ENCODE results near the gene CHIA.
A peak's percentile ranks its signal among the peaks of the same experiment; 100 is the strongest.

The CHIA gene

DNA sequence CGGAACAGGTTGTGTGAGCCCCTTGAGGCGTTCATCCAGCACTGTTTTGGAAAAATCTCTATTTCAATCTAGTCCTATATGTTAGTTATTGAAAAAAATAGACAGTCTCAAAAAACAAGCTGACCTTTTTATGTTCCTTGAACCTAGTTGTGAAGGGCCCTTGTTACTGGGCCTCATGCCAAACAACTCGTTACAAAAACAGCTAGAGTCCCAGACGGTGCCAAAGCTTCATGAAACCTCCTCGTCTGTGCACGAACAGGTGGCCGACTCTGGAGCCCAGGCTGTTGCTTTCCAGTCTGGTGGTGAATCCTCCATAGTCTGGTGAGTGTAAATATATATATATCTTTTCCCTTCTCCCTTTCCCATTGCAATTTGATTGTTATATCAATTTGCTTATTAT, at the start of gene CHIA:
Gene CHIA, plus strand, starts transcription at position 222 of the 400 bp plus-strand sequence. CDS start 19,617 bp downstream, outside the sequence.
- no peak for DNase-seq

DNA sequence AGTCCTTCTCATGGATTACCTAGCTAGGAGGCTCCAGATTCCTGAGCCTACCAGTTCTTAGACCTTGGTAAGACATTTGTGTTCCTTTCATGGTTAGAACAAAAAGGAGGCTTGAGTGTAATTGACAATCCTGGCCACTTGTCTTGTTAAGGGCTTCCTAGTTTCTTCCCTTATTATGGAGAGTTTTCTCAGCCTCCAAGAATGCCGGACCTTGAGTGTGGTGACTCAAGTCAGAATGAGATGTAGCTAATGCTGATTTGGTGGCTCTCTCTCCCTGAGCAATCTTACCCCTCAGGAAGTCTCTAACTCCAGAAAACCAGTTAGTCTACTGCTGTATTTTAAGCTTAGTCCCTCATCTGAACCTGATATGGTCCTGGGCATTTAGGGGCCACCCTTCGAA, 48.9 kb upstream of the CHIA start:
- no peak for DNase-seq

DNA sequence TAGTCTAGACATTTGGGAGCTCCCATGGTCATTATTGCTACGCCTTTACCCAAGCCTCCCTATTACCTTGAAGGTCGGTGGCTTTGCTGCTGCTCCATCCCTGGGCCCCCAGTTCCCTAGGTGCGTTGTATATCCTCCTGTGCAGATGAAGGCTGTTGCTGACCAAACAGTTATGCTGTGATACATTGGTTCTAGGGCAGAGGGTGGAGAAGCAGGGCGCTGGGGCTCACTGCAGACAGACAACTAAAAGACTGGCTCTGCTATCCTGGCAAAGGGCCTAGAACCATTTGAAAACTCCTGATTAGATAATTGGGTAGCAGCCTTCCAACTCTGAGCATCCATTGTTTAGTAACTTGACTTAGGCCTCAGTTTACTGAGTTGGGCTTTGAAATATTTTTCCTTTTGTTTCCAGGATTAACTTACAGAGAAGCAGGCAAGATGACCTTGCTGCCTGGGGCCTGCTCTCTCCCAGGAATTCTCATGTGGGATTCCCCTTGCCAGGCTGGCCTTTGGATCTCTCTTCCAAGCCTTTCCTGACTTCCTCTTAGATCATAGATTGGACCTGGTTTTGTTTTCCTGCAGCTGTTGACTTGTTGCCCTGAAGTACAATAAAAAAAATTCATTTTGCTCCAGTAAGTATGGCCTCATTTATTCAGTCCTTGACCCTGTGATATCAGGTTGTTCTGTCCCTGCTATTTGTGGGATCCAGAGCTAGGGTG, 47.7 kb upstream of the CHIA start:
- DNase-seq = peak; percentile 87 to 88

DNA sequence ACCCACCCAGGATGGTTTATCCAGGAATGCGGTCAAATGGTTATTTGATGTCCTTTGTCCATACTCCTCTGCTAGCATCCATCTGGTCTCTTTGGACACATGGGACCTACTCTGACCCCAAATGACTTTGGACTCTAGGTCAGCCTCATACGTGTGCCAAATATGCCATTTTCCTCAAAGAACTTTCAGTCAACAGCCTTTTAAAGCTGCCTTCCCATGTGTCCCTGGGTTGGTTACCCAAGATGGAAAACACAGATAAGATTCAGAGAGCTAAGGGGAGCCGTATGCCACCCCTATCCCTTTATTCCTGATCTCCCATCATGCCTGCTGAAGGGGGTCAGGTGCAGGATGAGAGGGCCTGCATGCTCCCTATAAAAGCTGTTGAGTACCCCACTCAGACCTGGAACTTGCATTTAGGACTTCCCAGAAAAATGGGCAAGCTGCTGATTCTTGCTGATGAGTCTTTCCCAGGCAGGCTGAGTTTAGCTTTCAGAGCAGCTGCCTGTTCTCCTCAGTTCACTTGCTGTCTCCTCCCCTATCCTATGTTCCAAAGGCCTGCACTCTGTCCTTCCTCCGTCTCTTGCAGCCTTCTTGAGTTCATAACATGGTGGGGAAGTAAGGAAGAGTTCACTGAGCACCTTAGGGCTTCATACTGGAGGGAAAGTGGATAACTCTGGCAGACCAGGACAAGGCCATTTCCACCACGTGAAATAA, 43.4 kb upstream of the CHIA start:
- no peak for DNase-seq

DNA sequence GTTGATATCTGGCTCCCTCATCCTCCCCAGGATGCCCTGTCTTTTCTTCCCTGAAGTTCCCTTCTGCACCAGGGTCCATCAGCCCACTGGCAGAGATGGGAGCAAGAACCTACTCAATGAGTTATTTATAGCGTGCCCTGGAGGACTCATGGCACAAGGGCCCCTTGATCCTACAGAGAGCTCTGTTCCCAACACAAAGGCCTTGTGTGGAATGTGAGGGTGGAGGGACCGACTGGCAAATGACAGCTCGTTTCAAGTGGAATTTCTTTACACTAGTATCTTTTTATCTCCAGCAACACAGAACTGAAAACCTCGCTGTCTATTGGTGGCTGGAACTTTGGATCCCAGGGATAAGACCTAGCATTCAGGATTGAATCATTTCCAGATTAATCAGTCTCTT, 40.7 kb upstream of the CHIA start:
- no peak for DNase-seq

DNA sequence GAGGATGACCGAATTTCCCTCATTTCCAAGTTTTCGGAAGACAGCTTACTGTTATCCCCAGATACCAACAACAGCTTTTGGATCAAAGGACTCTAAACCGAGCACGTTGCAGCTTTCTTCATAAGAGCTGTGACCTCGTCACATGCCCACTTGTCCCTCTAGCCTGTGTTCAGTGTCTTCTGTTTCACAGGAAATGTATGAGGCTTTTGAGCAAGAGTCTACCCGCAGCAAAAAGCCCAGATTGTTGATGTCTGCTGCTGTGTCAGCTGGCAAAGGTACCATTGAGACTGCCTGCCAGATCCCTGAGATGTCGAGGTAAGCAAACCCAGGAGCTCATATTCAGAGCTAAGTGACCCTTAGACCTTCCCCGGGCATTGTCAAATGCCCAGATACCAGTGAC, 39.1 kb upstream of the CHIA start:
- no peak for DNase-seq

DNA sequence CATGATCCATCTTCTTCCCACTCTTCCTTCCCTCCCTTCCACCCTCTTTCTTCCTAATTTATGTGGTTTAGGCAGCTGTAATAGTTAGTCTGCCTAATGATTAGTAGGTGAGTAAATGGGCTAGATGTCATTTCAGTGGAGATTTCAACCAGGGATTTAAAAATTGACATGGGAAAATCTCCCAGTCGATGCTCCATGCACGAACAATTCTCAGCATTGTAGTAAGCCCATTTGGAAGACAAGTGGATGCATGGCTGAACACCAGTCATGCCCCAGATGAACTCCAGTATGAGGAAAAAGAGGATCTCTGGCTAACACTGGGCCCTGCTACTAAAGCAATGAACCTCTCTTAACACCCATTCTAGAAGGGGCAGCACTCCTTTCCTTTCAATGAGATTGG, 37.9 kb upstream of the CHIA start:
- no peak for DNase-seq

DNA sequence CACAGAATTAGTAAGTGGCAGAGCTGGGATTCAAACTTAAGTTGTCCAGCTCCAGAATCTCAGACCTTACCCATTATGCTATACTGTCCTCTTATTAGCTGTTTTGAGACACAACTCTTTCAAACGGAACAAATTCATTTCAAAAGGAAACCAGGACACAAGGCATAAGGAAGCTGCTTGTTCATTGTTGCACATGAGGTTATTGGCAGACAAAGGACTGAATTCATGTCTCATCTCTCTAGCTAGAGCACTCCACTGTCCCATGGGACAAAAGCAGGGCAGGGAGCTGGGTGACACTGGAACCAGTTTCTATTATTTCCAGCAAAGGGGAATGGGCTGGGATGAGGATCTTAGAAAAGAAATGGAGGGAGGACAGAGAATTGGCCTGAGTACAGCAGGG, 36.8 kb upstream of the CHIA start:
- no peak for DNase-seq

DNA sequence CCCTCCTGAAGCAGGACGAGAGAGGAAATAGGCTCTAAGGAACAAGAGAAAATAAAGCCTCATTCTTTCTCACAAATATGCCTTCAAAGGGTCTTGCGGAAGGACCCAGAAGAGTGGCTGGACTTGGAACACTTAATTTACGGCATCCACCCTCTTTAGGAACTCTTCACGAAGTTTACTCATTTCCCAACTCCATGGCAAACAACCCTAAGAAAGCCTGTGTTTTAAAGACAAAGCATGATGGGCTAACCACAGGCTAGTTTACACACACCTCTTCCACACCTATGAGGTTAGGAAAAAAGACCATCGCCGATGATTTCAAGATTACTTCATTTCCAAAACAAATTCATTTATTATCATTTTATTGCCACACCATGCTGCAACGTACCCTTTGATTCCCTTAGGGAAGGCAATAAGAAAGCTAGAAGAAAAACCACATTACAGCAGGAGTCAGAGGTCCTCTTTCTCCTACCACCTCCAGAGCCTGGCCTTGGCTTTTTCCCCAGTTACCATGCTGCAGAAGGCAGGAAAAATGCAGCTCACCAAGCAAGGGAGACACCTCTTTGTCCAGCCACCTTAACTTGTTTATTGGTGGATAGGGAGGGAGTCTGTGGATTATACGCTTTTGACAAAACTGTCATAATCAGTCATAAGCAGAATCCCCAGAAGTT, 33.5 kb upstream of the CHIA start:
- no peak for DNase-seq

DNA sequence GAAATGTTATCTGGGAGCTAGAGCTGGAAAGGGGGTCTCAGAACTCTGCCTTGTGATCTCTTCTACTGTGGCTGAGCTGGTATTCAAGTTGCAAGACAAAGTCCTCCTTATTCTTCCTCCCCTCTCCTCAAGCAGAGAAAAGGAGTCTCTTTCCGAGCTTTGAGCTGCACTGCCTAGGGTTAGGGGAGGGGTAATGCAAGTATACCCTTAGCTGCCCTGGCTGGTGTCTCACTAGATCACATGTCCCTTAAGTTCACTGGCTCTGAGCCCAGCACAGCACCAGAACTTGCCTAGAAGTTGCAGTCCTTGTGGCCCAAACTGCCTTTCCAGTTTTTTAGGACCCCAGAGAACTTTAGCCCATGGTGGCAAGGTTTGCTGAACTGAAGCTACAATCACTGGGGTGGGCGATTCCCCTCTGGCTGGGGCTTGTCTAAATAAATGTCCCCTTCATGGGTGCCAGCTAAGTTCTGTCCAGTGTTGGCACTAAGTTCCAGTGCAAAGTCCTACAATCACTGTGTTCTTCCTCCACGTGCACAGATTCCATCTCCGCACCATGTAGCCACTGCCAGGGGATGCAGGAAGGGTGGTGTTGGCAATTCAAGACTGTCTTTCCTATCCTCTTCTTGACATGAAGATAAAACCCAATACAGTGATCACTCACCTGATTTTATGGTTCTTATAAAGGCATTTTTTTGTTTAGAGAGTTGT, 22.7 kb upstream of the CHIA start:
- DNase-seq = no peak

DNA sequence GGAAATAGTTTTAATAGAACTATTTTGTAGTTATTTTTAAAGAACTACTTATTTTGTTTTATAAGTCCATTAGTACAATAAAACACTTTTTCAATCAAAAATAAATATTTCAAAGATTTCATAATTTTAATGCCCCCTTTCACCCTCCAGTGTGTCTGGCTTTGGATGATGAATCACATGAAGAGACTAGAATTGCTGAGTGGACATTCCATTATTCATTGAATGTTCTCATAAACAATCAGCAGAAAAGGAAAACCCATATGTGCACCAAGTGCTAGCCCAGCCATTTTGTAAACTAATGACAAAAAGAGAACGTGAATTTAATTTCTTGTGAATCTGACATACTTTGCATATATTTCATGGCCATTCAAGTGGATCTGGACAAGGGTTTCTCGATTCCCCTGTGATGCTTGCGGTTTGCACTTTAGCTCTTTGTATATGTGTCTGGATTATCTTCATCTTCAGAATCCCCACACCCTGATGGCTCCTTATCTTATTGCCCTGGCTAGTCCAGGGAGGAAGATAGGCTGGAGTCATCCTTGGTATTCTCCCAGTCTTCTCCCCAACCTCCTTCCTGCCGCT, 20.7 kb upstream of the CHIA start:
- DNase-seq = no peak

DNA sequence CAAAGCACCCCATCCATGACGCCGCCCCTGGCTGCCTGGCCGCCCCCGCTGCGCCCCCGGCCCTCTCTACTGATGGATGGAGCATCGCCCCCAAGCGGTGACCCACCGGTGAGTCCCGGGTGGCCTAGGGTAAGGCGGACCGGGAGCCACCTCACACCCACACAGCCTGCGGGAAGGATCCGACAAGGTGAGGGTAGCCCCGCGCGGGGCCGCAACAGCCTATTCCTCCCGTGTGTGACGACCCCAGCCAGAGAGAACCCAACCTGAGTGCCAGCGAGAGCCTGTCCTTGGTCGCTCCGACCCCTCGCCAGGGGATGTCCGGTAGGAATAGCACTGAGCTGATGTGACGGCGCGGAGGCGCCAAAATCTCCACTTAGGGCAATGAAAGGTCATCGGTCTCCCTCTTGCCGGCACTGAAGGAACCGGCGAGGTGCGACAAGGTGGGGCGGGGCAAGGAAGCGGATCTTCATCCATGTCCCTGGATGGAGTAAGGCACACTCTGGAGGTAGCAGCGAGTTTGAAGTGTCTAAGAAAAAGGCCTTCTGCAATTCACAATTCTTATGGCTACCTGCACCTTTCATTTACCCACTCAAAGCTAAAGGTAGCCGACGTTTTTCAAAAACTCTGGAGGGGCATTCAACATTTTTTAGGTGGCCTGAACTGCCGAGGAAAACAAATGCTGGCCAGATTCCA, 19.7 kb upstream of the CHIA start:
- no peak for DNase-seq

DNA sequence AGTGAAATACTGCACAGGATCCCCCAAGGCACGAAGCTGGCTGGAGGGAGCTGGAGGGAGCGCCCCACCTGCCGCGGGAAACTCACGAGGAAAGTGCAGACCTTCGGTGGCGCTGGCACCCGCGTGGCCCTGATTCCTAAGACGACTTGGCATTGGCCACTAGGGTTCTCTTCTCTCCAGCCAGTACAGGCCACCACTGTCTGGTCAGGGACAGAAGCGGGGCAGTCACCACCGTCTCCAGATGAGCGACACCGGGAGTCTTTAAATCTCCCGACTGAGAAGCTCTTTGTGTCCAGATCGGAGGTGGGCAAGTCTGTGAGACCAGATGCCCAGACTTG, 19.2 kb upstream of the CHIA start:
- no peak for DNase-seq

DNA sequence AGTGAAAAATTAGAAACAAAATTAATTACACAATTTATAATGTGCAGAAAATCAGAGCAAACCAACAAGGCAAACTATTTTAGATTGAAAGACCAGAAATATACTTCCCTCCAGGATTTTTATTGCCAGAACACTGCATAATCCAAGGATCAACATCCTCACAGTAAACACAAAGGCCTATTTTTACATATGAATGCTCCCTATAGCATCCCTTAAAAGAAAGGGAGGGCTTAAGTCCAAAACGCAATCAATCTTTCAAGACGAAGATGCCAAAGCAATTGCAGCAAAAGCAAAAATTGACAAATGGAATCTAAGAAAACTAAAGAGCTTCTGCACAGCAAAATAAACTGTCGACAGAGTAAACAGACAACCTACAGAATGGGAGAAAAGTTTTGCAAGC, 18.6 kb upstream of the CHIA start:
- DNase-seq = no peak

DNA sequence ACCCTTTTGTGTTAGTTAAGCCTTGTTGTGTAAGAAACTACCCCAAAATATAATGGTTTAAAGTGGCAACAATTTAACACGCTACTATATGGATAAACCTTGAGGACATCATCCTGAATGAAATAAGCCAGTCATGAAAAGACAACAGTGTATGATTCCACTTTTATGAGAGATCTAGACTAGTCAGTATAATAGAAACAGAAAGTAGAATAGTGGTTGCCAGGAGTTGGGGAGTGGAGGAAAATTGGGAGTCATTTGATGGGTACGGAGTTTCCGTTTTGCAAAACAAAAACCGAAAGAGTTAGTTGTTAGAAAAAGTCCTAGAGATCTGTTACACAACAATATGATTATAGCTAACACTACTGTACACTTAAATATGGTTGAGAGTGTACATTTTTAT, 16.0 kb upstream of the CHIA start:
- DNase-seq = no peak

DNA sequence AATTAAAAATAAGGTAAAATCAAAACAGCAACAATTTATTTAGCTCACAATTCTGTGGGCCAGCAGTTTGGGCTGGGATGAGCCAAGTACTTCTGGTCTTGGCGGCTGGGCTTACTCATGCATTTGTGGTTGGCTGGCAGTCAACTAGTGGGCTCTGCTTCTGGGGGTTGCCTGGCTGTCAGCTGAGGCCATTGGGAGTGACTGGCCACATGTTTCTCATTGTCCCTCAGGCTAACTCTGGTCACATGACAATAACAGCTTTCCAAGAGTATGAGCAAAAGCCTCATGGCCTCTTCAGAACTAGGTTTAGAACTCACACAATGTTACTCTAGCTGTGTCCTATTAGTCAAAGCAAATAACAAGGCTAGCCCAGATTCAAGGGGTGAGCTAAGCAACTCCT, 15.6 kb upstream of the CHIA start:
- no peak for DNase-seq

DNA sequence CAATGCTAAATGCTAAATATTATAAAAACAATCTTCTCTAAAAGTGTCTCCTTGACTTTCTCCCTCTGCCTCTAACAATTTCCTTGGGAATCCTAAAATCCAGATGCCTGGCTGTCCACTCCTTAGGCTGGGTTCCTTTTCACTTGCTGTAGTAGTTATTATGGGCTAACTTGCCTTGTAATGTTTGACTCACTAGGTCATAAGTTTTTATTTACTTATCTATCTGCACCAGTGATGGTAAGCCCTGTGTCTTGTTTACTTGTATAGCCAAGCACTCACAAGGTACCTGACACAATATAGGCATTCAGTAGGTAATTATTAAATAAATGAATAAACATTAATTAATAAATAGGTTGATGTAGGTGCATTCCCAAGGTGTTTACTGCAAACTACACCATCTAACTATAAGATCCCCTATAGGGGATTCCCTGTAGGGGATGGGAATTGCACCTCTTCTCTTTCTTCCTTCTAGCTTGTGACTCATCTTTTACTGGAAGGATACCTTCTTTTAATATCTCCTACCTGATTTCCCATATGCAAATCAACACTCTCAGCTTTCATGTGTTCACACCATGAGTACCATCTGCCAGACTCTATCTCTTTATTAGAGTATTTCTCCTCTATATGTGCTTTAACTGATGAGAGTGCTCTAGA, 14.7 kb upstream of the CHIA start:
- peak; percentile 46 to 71 for DNase-seq

DNA sequence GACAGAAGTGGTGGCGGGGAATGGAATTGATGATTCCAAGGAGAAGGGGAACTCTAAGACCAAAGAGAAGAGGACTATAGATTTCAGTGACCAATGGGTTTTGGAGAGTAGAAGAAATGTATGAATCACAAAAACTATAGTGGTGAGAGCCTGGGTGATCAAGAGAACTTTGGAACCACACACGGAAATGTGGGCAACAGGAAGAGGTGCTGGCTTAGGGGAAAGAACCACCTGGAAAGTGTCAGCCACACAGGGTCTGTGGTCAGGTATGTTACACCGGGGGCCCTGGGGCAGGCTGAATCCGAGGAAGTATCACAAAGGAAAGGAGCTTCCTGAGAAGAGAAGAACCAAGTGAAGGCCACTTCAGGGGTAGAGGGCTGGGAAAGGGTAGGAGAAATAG, 11.5 kb upstream of the CHIA start:
- no peak for DNase-seq

DNA sequence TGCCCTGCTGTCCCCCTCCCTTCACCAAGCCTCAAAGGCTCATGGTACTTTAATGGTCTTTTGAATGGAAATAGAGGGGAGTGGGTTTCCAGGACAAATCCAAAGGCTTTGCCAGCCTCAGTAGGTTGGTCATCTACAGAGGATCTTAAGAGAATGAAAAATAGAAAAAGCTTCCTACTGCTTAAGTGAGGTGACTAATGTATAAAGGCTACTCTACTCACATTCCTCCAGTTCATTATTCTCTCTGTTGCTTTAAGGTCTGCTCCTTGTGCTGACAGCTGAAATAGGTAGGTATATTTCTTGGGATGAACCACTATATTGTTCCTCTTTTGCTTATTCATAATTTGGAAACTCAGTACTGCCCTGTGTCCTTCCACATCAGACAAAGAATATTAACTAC, 10.4 kb upstream of the CHIA start:
- no peak for DNase-seq

DNA sequence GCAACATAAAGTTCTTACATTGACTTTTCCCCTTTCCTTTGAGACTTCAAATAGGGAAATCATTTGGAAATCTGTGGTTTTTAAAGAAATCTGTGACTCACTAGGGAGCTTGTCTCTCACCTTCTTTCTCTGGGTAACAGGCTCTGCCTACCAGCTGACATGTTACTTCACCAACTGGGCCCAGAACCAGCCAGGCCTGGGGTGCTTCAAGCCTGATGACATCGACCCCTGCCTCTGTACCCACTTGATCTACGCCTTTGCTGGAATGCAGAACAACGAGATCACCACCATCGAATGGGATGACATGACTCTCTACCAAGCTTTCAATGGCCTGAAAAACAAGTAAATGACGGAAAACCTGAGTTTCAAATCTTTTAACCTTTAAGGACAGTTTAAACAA, 9.2 kb upstream of the CHIA start:
- DNase-seq = no peak

DNA sequence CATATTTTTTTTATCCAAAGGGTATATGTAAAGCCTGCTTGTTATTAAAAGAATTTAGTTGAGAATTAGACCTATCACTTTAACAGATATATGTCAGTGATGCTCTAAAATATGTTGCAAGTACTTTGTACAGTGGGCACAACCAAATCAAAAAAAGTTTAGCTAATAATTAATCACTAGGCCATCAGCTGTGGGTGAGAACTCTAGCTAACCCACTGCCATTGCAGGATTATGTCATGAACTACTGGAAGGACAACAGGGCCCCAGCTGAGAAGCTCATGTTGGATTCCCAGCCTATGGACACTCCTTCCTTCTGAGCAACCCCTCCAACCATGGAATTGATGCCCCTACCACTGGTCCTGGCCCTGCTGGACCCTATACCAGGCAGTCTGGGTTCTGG, 6.8 kb upstream of the CHIA start:
- no peak for DNase-seq

DNA sequence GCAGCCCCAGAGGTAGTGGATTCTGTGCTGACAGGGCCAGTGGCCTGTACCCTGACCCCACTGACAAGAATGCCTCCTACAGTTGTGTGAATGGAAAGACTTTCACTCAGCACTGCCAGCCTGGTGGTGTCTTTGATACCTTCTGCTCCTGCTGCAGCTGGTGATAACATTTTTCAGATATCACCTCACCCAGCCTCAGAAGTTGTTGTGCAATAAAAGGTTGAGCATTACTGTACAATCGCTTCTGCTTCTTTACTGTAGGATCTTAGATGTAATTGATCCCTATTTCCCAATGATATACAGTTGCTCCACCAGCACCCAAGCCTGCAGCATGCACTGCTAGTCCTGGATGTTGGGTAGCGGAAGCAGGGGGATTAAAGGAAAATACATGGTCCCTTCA, 4.8 kb upstream of the CHIA start:
- DNase-seq = no peak
